Measurements from ENCODE around the gene CAPN5.

CAPN5 gene

DNA sequence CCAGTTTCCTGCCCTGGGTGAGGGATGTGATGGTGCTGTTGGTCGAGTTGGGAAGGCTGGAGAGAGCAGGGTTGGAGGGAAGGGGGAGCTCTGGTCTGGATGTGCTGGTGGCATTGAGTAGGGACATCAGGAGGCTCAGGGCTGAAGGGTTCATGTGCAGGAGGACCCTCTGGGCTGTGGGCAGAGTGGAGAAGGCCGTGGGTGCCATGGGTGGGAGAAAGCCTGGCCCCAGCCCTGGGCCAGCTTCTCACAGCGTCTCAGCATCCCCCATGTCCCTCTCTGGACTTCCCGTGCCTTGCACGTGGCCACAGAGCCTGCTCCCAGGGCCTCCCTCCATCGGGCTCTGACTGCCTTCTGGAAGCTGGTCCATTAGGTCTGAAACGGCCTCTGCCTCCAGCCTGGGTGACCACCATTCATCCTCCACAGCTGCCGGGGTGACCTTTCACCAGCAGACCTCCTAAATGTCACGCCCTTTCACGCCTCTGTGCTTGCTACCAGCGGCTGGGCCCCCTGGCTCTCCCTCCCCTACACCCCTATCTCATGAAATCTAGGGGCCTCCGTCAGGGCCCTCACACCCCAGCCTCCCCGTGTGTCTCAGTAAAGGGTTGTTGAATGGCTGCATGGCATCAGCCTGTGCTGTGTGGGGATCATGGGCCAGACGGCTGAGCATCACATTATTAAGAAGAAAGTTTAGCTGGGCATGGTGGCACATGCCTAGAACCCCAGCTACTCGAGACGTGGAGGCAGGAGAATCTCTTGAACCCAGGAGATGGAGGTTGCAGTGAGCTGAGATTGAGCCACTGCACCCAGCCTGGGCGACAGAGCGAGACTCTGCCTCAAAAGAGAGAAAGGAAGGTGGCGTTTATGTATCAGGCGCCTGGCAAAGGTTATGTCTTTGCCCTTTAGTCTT, 86.8 kb downstream of the CAPN5 start:
- no peak for DNase-seq (ENCODE audit: low read depth, low spot score)
- H3K4me3 ChIP-seq (ENCODE audit: low read length), result no peak overlapping the region

GRCh38 chr11:77154381-77155081, 87.8 kb downstream of the CAPN5 start:
- H3K4me3 ChIP-seq (ENCODE audit: low read length), result no peak overlapping the region
- DNase-seq (ENCODE audit: low read depth, low spot score), result no peak

DNA sequence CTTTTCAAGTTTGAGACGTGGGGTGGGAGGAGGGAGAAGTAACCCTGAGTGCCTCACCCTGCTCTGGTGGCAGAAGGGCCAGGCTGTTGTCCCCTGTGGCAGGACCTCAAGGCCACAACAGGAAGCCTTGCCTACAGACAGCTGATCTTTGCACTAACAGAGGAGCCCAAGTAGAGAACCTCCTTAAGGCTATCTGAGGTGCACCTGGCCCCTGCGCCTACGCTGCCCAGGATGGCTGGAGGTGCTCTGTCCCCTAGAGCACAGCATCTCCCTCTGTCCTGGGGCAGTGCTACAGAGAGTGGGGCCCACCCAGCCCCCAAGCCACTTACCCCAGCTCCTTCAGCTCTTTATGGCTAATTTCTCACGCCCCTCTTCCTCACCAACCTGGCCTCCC, 88.3 kb downstream of the CAPN5 start:
- H3K4me3 ChIP-seq (ENCODE audit: low read length), result no peak overlapping the region
- DNase-seq (ENCODE audit: low read depth, low spot score), result no peak

DNA sequence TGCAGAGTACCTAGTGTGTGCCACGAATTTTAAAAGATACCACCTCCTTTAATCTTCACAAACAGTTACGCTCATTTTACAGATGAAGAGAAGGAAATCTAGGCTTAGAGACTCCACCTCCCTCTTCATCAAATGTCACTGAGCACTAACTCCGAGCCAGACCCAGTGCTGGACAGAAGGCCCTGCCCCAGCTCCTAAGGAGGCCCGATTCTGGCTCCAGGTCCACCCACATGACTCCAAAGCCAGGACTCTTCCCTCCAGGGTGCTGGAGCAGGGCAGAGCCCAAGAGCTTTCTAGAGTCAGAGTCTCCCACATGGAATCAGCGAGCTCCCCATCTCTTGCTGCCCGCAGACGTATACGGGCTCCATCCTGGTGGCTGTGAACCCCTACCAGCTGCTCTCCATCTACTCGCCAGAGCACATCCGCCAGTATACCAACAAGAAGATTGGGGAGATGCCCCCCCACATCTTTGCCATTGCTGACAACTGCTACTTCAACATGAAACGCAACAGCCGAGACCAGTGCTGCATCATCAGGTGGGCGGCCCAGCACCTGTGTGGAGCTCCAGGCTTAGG, 88.9 kb downstream of the CAPN5 start:
- no peak overlapping the region for H3K4me3 ChIP-seq (ENCODE audit: low read length)
- no peak for DNase-seq (ENCODE audit: low read depth, low spot score)

GRCh38 chr11:77156396-77157195, 89.8 kb downstream of the CAPN5 start:
- no peak overlapping the region for H3K4me3 ChIP-seq (ENCODE audit: low read length)
- DNase-seq (ENCODE audit: low read depth, low spot score), result no peak

- no peak overlapping the region for H3K4me3 ChIP-seq (ENCODE audit: low read length)
- no peak for DNase-seq (ENCODE audit: low read depth, low spot score)
Observed at GRCh38 chr11:77158041-77158695, 91.4 kb downstream of the CAPN5 start.

DNA sequence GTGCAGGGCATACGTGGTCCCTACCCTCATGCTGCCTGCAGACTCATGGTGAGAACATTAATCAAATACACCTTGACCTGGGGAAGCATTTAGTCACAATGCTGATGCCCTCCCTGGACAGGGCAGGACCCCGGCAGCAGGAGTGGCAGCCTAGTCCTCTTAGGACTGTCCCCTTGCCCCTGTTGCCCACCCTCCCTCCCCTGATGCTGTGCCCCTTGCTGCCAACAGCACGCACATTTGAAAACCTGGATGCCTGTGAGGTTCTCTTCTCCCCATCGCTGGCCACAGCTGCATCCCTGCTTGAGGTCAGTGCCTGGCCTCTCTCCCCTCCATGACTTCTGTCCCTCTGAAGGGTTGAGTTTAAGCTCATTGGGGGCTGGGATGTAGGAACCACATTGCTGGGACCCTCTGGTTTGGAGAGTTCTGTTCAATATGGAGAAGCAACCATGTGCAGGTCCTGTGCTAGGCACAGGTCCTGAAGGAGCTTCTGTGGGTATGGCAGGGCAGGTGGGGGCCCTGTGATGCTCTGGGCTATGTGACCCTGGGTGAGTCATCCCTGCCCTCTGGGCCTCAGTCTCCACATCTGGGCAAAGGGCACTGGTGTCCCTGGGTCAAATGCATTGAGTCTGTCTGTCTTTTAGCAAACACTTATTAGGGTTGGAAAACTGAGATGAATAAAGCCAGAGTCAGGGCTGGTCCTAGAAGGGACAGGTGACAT, 92.6 kb downstream of the CAPN5 start:
- H3K4me3 ChIP-seq (ENCODE audit: low read length), result no peak overlapping the region
- DNase-seq (ENCODE audit: low read depth, low spot score), result no peak

GRCh38 chr11:77159937-77160495, 93.2 kb downstream of the CAPN5 start:
- no peak for DNase-seq (ENCODE audit: low read depth, low spot score)
- H3K4me3 ChIP-seq (ENCODE audit: low read length), result no peak overlapping the region

DNA sequence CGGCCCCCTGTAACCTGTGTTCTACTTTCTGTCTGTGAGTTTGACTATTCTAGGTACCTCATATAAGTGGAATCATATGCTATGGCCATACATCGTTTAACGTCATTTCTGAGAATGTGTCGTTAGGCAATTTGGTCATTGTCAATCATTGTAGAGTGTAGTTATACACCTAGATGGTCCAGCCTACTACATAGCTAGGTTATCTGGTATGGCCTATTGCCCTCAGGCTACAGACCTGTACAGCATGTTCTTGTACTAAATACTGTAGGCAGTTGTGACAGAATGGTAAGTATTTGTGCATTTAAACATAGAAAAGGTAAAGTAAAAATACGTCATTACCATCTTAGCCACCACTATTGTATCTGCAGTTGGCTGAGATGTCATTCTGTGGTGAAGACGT, 96.5 kb downstream of the CAPN5 start:
- no peak overlapping the region for H3K4me3 ChIP-seq (ENCODE audit: low read length)
- no peak for DNase-seq (ENCODE audit: low read depth, low spot score)

- H3K4me3 ChIP-seq (ENCODE audit: low read length), result no peak overlapping the region
- no peak for DNase-seq (ENCODE audit: low read depth, low spot score)
Observed at GRCh38 chr11:77165066-77165465, 98.3 kb downstream of the CAPN5 start.

GRCh38 chr11:77166021-77166420, 99.2 kb downstream of the CAPN5 start:
- no peak for DNase-seq (ENCODE audit: low read depth, low spot score)
- no peak overlapping the region for H3K4me3 ChIP-seq (ENCODE audit: low read length)

GRCh38 chr11:77167111-77167626, 100.4 kb downstream of the CAPN5 start:
- DNase-seq (ENCODE audit: low read depth, low spot score), result no peak
- H3K4me3 ChIP-seq (ENCODE audit: low read length), result no peak overlapping the region

DNA sequence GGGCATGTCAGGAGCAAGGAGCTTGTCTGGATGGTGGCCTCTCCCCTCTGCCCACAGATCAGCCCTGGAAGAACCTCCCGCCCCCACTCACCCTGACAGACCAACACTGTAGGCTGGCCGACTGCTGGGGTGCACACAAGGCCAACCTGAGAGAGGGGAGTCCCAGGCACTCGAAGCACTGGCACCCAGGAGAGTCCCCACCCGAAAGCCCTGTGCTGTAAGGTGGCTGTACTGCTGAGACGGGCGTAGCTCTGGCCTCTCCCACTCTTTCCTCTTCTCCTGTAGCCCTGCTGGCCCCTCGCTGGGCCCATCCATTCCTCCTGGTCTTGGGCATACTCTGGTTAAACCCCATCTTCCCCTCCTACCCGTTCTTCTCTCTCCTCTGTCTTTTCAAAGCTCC, 101.0 kb downstream of the CAPN5 start:
- H3K4me3 ChIP-seq (ENCODE audit: low read length), result no peak overlapping the region
- no peak for DNase-seq (ENCODE audit: low read depth, low spot score)

DNA sequence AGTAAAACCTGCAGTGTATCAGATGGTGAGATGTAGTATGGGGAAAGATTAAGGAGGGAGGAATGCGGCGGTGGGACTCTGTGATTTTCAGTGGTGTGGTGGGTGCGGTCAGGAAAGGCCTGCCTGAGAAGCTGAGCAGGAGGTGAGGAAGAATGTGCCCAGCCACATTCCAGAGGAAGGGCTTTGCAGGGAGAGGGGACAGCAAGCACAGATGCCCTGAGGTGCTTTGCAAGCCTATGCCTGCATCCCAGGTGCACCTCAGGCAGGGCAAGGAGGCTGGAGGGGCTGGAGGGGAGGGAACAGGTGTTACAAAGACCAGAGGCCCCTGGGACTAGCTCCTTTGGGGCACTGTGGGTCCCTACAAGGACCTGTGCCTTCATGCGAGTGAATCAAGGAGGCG, 103.3 kb downstream of the CAPN5 start:
- no peak overlapping the region for H3K4me3 ChIP-seq (ENCODE audit: low read length)
- DNase-seq (ENCODE audit: low read depth, low spot score), result no peak

GRCh38 chr11:77171254-77171653, 104.5 kb downstream of the CAPN5 start:
- DNase-seq (ENCODE audit: low read depth, low spot score), result no peak
- H3K4me3 ChIP-seq (ENCODE audit: low read length), result no peak overlapping the region

- no peak overlapping the region for H3K4me3 ChIP-seq (ENCODE audit: low read length)
- DNase-seq (ENCODE audit: low read depth, low spot score), result no peak
Observed at GRCh38 chr11:77171885-77172665, 105.3 kb downstream of the CAPN5 start.

- no peak for DNase-seq (ENCODE audit: low read depth, low spot score)
- no peak overlapping the region for H3K4me3 ChIP-seq (ENCODE audit: low read length)
Observed at GRCh38 chr11:77172666-77172982, 105.9 kb downstream of the CAPN5 start.

Measured in Jurkat, Clone E6-1 (cell line).